GM18858 (cell line): ENCODE results near the gene RAPGEF5.

Source experiments
- ATAC-seq: cut with Tn5 transposase; IDR thresholded peaks from one replicate; pipeline ENCODE4 v1.9.1; 2021; ENCODE audit not compliant: unreplicated experiment

RAPGEF5 gene

GRCh38 chr7:22195397-22196172, 161.4 kb downstream of the RAPGEF5 start:
- no peak for ATAC-seq

GRCh38 chr7:22194658-22195273, 162.2 kb downstream of the RAPGEF5 start:
- ATAC-seq: no peak

GRCh38 chr7:22193450-22193983, 163.4 kb downstream of the RAPGEF5 start:
- no peak for ATAC-seq

GRCh38 chr7:22192801-22193200, 164.2 kb downstream of the RAPGEF5 start:
- no peak for ATAC-seq

GRCh38 chr7:22190736-22191135, 166.2 kb downstream of the RAPGEF5 start:
- no peak for ATAC-seq

- ATAC-seq: no peak
These were observed 167.2 kb downstream of the RAPGEF5 start for GRCh38 chr7:22189741-22190140.

GRCh38 chr7:22189230-22189629, 167.7 kb downstream of the RAPGEF5 start:
- no peak for ATAC-seq

GRCh38 chr7:22187691-22188348, 169.1 kb downstream of the RAPGEF5 start:
- ATAC-seq: no peak

- no peak for ATAC-seq
These were observed 171.4 kb downstream of the RAPGEF5 start for GRCh38 chr7:22185559-22185958.

GRCh38 chr7:22184549-22185199, 172.3 kb downstream of the RAPGEF5 start:
- no peak for ATAC-seq

GRCh38 chr7:22183522-22184280, 173.3 kb downstream of the RAPGEF5 start:
- no peak for ATAC-seq

GRCh38 chr7:22182149-22182548, 174.8 kb downstream of the RAPGEF5 start:
- no peak for ATAC-seq

GRCh38 chr7:22181663-22182062, 175.3 kb downstream of the RAPGEF5 start:
- ATAC-seq: no peak

GRCh38 chr7:22179442-22179879, 177.5 kb downstream of the RAPGEF5 start:
- no peak for ATAC-seq

GRCh38 chr7:22178735-22179134, 178.2 kb downstream of the RAPGEF5 start:
- ATAC-seq: no peak

GRCh38 chr7:22176791-22177412, 180.1 kb downstream of the RAPGEF5 start:
- no peak for ATAC-seq

- ATAC-seq: no peak
These were observed 182.4 kb downstream of the RAPGEF5 start for GRCh38 chr7:22174574-22174953.

- ATAC-seq: peak; percentile 90
These were observed 183.0 kb downstream of the RAPGEF5 start for GRCh38 chr7:22173685-22174573.

- ATAC-seq: no peak
These were observed 188.8 kb downstream of the RAPGEF5 start for GRCh38 chr7:22168129-22168634.
